Upper lobe of left lung (tissue), 6 donors: ENCODE measurements around the gene RRP1. TPM values are rescaled to one million over a fixed set of nuclear protein-coding genes. Genes with fewer than 3 reads are reported as not detected.

Source experiments
- ATAC-seq, 2 donors: fragments of 200-7000 bp; cut with Tn5 transposase; one replicate each; pipeline ENCODE4 v1.9.1; 2022; ENCODE audit warnings: mild to moderate bottlenecking in 2 of 2, moderate library complexity in 2 of 2; ENCODE audit not compliant: low FRiP score in 2 of 2
- DNase-seq, 2 donors: peaks; one replicate each; pipeline ENCODE4 v3.0.0-alpha.2; 2019 to 2020
- H3K27ac ChIP-seq, 4 donors: fragments of 200-600 bp; sonication (generic); one replicate each; pipeline ENCODE4 v1.5.1; 2016 to 2019
- H3K27me3 ChIP-seq, 4 donors: fragments of 200-600 bp; sonication (generic); one replicate each; pipeline ENCODE4 v1.5.1; 2017 to 2019
- H3K36me3 ChIP-seq, 4 donors: fragments of 200-600 bp; sonication (generic); one replicate each; pipeline ENCODE4 v1.5.1; 2016 to 2019
- H3K4me1 ChIP-seq, 4 donors: fragments of 200-600 bp; sonication (generic); one replicate each; pipeline ENCODE4 v1.5.1; 2018 to 2019
- H3K4me3 ChIP-seq, 4 donors: fragments of 200-600 bp; sonication (generic); one replicate each; pipeline ENCODE4 v1.5.1; 2017 to 2019; ENCODE audit warnings: mild to moderate bottlenecking in 2 of 4, moderate library complexity in 1 of 4
- H3K9me3 ChIP-seq, 4 donors: fragments of 200-600 bp; sonication (generic); one replicate each; pipeline ENCODE4 v1.5.1; 2018 to 2019
- EP300 ChIP-seq, 4 donors: sonication (generic); formaldehyde crosslinking; IDR thresholded peaks; one replicate each; pipeline ENCODE4 v1.5.1; 2017; ENCODE audit warnings: antibody characterized with exemption in 4 of 4, control low read depth in 2 of 4
- POLR2A ChIP-seq, 4 donors: fragments of 450-650 bp; IDR thresholded peaks; one replicate each; pipeline ENCODE4 v1.5.1; 2016 to 2017; ENCODE audit warnings: antibody characterized with exemption in 4 of 4, mild to moderate bottlenecking in 2 of 4
- POLR2AphosphoS5 ChIP-seq, 2 donors: sonication (generic); formaldehyde crosslinking; IDR thresholded peaks; one replicate each; pipeline ENCODE4 v1.5.1; 2017; ENCODE audit warnings: antibody characterized with exemption in 2 of 2
- WGBS, 2 donors: methylation state at CpG; one replicate each; pipeline ENCODE4 v1.1.5; 2017 to 2018; 5-methylcytosine and 5-hydroxymethylcytosine counted together
- total RNA-seq, 6 donors: library from RNA; depleted of rRNA in 4 of 6; stranded (reverse); fragments of >200 nt in 4 of 6; gene quantifications; one replicate each; pipeline versions ENCODE4 v1.1.0 to v1.2.1, GENCODE V29; 2016 to 2021
- TF ChIP-seq, protein P1 (sequence below), 6 experiments: fragments of 450-650 bp in 4 of 6; fragments of 200-600 bp in 2 of 6; sonication (generic) in 2 of 6; IDR thresholded peaks; one replicate each; pipeline ENCODE4 v1.5.1; 2016 to 2019; ENCODE audit warnings: antibody characterized with exemption in 6 of 6
- donor health status: DM: no; HTN: no; CAD: no; lungs with moderate emphysema.
- donor health status: DM: no; HTN: yes; CAD: no; lungs with severe emphysema.

The RRP1 gene
- total RNA-seq, 6 donors from 2014 or later = 12.0 to 25.1 (median 20.9) TPM

DNA sequence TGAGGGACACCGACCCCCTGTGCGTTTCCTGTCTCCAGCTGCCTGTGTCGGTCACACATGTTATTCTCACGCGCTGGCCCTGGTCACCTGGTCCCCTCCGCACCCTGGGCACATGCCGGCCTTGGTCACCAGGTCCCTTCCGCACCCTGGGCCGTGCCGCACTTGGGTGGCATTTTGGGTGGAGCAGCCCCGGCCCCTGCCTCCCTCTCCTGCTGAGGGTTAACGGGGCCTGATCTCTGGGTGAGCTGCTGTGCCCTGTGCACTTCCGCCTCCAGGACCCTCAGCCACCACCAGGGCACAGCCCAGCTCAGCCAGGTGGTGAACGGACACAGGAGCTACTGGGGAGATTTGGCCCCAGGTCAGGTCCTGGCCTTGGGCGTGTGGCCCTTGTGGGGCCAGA is 26.6 kb downstream of the RRP1 start:
- Histone ChIP-seq H3K9me3 (no peaks in the 10 kb centered on the region), H3K27ac (no peak overlapping the region), H3K4me3 (no peak overlapping the region), H3K36me3 (no peaks in the 10 kb centered on the region), H3K4me1 (peaks cover 17 to 37% (median 22%) of the 10 kb centered on the region in 4 donors), H3K27me3 (no peaks in the 10 kb centered on the region)
- WGBS, 2 donors = 95% methylated on average over 8 to 11 of the region's 15 CpGs
- DNase-seq = peak in 1 of 2 donors; percentile 71
- TF ChIP-seq POLR2A (IDR thresholded peaks at IDR 0.05) (no peak), POLR2AphosphoS5 (IDR thresholded peaks at IDR 0.05) (no peak), EP300 (IDR thresholded peaks at IDR 0.05) (no peak)
- TF ChIP-seq, protein P1, sequence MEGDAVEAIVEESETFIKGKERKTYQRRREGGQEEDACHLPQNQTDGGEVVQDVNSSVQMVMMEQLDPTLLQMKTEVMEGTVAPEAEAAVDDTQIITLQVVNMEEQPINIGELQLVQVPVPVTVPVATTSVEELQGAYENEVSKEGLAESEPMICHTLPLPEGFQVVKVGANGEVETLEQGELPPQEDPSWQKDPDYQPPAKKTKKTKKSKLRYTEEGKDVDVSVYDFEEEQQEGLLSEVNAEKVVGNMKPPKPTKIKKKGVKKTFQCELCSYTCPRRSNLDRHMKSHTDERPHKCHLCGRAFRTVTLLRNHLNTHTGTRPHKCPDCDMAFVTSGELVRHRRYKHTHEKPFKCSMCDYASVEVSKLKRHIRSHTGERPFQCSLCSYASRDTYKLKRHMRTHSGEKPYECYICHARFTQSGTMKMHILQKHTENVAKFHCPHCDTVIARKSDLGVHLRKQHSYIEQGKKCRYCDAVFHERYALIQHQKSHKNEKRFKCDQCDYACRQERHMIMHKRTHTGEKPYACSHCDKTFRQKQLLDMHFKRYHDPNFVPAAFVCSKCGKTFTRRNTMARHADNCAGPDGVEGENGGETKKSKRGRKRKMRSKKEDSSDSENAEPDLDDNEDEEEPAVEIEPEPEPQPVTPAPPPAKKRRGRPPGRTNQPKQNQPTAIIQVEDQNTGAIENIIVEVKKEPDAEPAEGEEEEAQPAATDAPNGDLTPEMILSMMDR (IDR thresholded peaks at IDR 0.05) = no peak
- no peak for ATAC-seq

DNA sequence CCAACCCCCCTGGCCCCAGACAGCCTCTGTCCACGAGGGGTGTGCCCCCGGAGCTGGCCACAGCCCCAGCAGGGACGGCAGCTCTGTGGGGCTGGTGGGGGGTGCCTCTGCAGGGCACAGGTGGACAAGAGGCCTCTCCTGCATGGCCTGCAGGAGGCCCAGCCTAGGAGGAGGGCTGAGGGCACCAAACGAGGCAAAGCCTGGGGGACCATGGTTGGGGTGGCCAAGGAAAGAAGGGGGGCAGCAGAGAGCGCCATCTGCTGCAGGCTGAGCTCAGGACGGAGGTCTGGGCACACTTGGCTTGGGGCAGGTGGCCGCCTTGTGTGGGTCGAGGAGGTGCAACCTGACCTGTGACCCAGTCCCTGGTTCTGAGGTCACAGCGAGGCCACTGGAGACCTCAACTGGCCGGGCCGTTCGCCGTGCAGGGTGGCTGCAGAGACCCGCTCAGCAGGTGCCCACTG is 27.3 kb downstream of the RRP1 start:
- peaks cover 11 to 30% (median 16%) of the 10 kb centered on the region in 4 donors for H3K4me1 ChIP-seq
- no peak for TF ChIP-seq EP300 (IDR thresholded peaks at IDR 0.05)
- no peak for TF ChIP-seq POLR2AphosphoS5 (IDR thresholded peaks at IDR 0.05)
- no peak for TF ChIP-seq POLR2A (IDR thresholded peaks at IDR 0.05)
- TF ChIP-seq, protein P1 (IDR thresholded peaks at IDR 0.05) = no peak
- ATAC-seq (no peak), DNase-seq (peak in 1 of 2 donors; percentile 68)
- WGBS, 2 donors = 73% methylated on average over 7 to 8 of the region's 14 CpGs
- no peaks in the 10 kb centered on the region for H3K9me3 ChIP-seq
- no peaks in the 10 kb centered on the region for H3K27me3 ChIP-seq
- no peaks in the 10 kb centered on the region for H3K36me3 ChIP-seq
- no peak overlapping the region for H3K4me3 ChIP-seq
- no peak overlapping the region for H3K27ac ChIP-seq

DNA sequence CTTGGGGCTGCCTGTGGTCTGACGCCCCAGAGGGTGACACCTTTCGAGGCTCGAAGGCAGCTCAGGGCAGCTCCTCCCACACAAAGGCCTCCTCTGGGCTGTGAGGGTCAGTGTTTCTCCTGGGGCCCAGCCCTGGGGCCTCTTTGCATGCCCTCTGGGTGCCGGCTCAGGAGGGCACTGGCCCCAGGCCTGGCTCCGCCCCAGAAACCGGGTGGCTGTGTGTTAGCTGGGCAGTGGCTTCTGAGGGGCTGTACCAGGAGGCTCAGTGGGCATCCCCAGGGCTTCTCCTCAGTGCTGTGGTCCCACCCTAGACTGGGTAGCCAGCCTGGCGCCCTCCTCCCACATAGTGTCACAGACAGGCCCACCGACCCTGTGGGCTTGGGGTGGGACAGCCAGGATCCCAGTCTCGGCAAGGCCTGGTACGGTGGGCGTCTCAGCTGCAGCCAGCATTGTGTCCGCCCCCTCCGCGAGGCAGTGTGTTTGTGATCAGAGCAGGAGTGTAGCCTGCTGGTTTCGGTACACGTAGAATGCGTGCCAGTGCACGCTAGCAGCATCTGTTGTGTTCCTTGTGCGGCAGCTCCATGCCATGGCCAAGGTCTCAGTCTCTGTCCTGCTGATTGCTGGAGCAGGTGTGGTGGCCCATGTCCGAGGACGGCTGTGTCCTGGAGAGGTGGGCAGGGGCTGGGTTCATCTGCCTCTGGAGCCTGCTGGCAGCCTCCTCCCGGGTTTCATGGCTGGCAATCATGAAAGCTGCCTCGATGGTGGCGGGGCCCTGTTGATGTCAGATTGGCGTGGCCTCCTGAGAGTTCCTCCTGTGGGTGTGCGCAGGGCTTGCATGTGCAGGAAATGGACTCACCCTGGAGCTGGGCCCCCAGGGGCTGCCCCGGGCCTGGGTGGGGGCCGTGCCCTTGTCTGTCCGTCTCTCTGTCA is 28.0 kb downstream of the RRP1 start:
- DNase-seq (peak in 1 of 2 donors; percentile 52), ATAC-seq (peak in 1 of 2 donors; percentile 24)
- TF ChIP-seq POLR2AphosphoS5 (IDR thresholded peaks at IDR 0.05) = no peak
- TF ChIP-seq, protein P1 (IDR thresholded peaks at IDR 0.05) = no peak
- H3K4me1 ChIP-seq = peaks cover 3 to 23% (median 8%) of the 10 kb centered on the region in 4 donors
- no peaks in the 10 kb centered on the region for H3K27me3 ChIP-seq
- no peak overlapping the region for H3K4me3 ChIP-seq
- no peaks in the 10 kb centered on the region for H3K36me3 ChIP-seq
- no peaks in the 10 kb centered on the region for H3K9me3 ChIP-seq
- H3K27ac ChIP-seq = no peak overlapping the region
- 85 to 90% methylated on average over 10 to 24 of the region's 29 CpGs for WGBS, 2 donors

DNA sequence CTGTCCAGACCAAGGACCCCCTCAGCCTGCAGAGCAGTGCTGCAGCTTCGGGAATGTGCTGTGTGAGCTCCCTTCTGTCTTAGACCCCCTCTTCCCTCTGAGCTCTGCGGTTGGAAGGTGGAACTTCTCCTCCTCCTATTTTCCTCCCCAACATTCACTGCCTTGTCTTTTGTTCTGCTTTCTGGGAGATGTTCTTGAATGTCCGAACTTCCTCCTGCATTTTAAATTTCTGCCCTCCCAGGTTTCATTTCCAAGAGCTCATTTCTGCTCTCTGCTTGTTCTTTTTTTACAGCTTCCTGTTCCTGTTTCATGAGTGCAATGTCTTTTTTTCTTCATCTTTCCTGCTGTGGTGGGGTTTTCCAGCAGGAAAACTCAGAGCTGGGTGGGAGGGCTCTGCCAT is 29.3 kb downstream of the RRP1 start:
- Histone ChIP-seq H3K36me3 (no peaks in the 10 kb centered on the region), H3K9me3 (no peaks in the 10 kb centered on the region), H3K27ac (no peak overlapping the region), H3K4me1 (peaks cover 0 to 13% (median 0%) of the 10 kb centered on the region in 4 donors), H3K4me3 (no peak overlapping the region), H3K27me3 (no peaks in the 10 kb centered on the region)
- ATAC-seq (peak in 1 of 2 donors; percentile 31), DNase-seq (no peak)
- no peak for TF ChIP-seq POLR2AphosphoS5 (IDR thresholded peaks at IDR 0.05)
- no peak for TF ChIP-seq POLR2A (IDR thresholded peaks at IDR 0.05)
- TF ChIP-seq EP300 (IDR thresholded peaks at IDR 0.05) = no peak
- TF ChIP-seq, protein P1 (IDR thresholded peaks at IDR 0.05) = no peak
- 68 to 71% methylated on average over 3 of the region's 3 CpGs for WGBS, 2 donors
